Middle frontal gyrus (tissue), 1 donor: ENCODE measurements around the gene ELOVL5.
A peak's percentile ranks its signal among the peaks of the same experiment; 100 is the strongest.
"Not testable (repeated sequence)": the region's sequence is repeated elsewhere in the genome, so short reads cannot be mapped to it uniquely, and the experiment has no call there.

Source experiments
- DNase-seq: peaks from one replicate; pipeline ENCODE4 v3.0.0-alpha.2; 2015; ENCODE audit warnings: low spot score; ENCODE audit errors: extremely low spot score

ELOVL5 gene

DNA sequence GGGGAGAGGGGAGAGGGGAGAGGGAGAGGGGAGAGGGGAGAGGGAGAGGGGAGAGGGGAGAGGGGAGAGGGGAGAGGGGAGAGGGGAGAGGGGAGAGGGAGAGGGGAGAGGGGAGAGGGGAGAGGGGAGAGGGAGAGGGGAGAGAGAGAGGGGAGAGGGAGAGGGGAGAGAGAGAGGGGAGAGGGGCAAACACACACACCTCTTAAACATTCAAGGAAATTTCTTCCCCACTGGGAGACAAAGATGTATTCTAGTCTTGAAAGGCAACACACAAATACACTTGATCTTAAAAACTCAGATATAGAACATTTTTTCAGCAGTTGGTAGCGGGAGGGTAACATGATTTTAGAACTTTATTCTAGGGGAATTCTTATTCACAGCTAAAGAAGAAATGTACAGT, 42.5 kb downstream of the ELOVL5 start:
- not testable (repeated sequence) for DNase-seq

GRCh38 chr6:53305506-53306005, 43.2 kb downstream of the ELOVL5 start:
- not testable (repeated sequence) for DNase-seq

DNA sequence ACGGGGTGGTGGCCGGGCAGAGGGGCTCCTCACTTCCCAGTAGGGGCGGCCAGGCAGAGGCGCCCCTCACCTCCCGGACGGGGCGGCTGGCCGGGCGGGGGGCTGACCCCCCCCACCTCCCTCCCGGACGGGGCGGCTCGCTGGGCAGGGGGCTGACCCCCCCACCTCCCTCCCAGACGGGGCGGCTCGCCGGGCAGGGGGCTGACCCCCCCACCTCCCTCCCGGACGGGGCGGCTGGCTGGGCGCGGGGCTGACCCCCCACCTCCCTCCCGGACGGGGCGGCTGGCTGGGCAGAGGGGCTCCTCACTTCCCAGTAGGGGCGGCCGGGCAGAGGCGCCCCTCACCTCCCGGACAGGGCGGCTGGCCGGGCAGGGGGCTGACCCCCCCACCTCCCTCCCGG, 43.8 kb downstream of the ELOVL5 start:
- DNase-seq: not testable (repeated sequence)

GRCh38 chr6:53302678-53303360, 45.9 kb downstream of the ELOVL5 start:
- no peak for DNase-seq

GRCh38 chr6:53301801-53302537, 46.8 kb downstream of the ELOVL5 start:
- no peak for DNase-seq

GRCh38 chr6:53300656-53301551, 47.8 kb downstream of the ELOVL5 start:
- peak; percentile 43 for DNase-seq

- DNase-seq: no peak
Measured at GRCh38 chr6:53299331-53300005, 49.3 kb downstream of the ELOVL5 start.

GRCh38 chr6:53297004-53297403, 51.7 kb downstream of the ELOVL5 start:
- DNase-seq: no peak

DNA sequence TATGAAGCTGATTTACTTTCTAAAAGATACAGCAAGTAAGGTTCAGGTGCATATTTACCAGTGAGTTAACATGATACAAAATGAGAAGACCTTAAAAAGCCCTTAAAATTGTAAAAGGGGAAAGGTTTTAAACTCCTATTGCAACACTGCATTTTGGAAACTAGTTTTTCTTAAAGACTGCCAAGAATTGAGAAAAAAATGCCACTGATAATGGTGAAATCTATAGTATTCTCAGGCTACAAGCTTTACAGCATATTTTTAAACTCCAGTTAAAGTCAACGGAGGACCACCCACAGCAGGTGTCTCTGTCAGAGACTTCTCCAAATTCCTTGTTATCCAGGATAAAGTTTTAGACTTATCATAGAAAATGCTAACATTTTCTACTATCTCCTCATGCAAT, 53.6 kb downstream of the ELOVL5 start:
- DNase-seq: no peak

- no peak for DNase-seq
Measured at GRCh38 chr6:53294611-53295010, 54.1 kb downstream of the ELOVL5 start.

- DNase-seq: no peak
Measured at GRCh38 chr6:53294095-53294494, 54.7 kb downstream of the ELOVL5 start.

GRCh38 chr6:53293691-53294090, 55.1 kb downstream of the ELOVL5 start:
- no peak for DNase-seq

- DNase-seq: no peak
Measured at GRCh38 chr6:53290537-53291510, 57.9 kb downstream of the ELOVL5 start.

- DNase-seq: no peak
Measured at GRCh38 chr6:53287336-53288225, 61.2 kb downstream of the ELOVL5 start.

- no peak for DNase-seq
Measured at GRCh38 chr6:53284901-53285300, 63.8 kb downstream of the ELOVL5 start.

GRCh38 chr6:53282741-53283140, 66.0 kb downstream of the ELOVL5 start:
- no peak for DNase-seq

GRCh38 chr6:53282234-53282633, 66.5 kb downstream of the ELOVL5 start:
- DNase-seq: no peak

DNA sequence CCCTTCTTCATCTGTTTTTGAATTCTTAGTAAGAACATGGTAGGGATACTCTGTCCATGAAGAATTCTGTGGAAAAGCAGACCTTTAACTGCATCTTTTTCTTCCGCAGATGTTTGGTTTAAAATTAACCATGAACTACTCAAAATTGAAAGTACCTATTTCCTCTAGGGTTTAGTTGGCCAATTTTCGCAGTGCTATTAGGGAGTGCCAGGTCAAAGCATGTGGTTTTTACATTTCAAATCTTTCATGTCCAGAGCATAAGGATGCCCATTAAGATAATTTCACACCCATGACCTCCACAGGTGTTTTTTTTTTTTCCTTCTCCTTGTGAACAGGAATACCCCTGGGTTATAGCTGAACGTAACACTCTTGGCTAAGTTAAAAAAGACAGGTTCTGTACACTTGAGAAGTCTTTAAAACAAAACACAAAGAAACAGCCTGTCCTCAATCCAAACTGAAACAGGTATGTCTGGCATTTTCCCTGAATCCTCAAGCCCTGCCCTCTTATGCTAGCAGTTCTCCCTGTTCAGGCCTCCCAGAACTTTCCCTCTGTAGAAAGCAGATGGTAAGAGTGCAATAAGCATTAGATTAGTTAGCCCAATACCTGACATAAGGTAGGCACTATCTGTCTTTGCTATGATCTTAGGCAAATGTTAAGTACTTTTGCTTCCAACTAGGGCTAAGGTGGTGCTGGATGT, 67.1 kb downstream of the ELOVL5 start:
- DNase-seq: no peak
